ENCODE data around the gene METAP1D.
A peak's percentile ranks its signal among the peaks of the same experiment; 100 is the strongest.
"Not testable (repeated sequence)": the region's sequence is repeated elsewhere in the genome, so short reads cannot be mapped to it uniquely, and the experiment has no call there.

Gene METAP1D

GRCh38 chr2:171999604-172000469 lies at the start of gene METAP1D:
TSS of gene METAP1D (plus strand) at chr2:171999953. CDS start at chr2:171999970, 17 bp downstream.
- DNase-seq = peak; percentile 87

GRCh38 chr2:171952276-171952675 lies 47.5 kb upstream of the METAP1D start:
- DNase-seq = no peak

GRCh38 chr2:171952748-171953147 lies 47.0 kb upstream of the METAP1D start:
- DNase-seq = no peak

- no peak for DNase-seq
Observed at GRCh38 chr2:171956135-171956825, 43.5 kb upstream of the METAP1D start.

GRCh38 chr2:171957061-171957460 lies 42.7 kb upstream of the METAP1D start:
- DNase-seq = no peak

GRCh38 chr2:171958475-171958874 lies 41.3 kb upstream of the METAP1D start:
- DNase-seq = no peak

GRCh38 chr2:171959998-171960397 lies 39.8 kb upstream of the METAP1D start:
- DNase-seq = no peak

- no peak for DNase-seq
Observed at GRCh38 chr2:171960570-171960969, 39.2 kb upstream of the METAP1D start.

- DNase-seq = no peak
Observed at GRCh38 chr2:171963198-171963597, 36.6 kb upstream of the METAP1D start.

- DNase-seq = peak; percentile 53
Observed at GRCh38 chr2:171964308-171964707, 35.4 kb upstream of the METAP1D start.

GRCh38 chr2:171965238-171965637 lies 34.5 kb upstream of the METAP1D start:
- no peak for DNase-seq

- no peak for DNase-seq
Observed at GRCh38 chr2:171965661-171966060, 34.1 kb upstream of the METAP1D start.

GRCh38 chr2:171966235-171966634 lies 33.5 kb upstream of the METAP1D start:
- peak; percentile 36 for DNase-seq

GRCh38 chr2:171966688-171967087 lies 33.1 kb upstream of the METAP1D start:
- DNase-seq = no peak

GRCh38 chr2:171968509-171968908 lies 31.2 kb upstream of the METAP1D start:
- DNase-seq = no peak

GRCh38 chr2:171972329-171972982 lies 27.3 kb upstream of the METAP1D start:
- no peak for DNase-seq

- no peak for DNase-seq
Observed at GRCh38 chr2:171979103-171979502, 20.6 kb upstream of the METAP1D start.

GRCh38 chr2:171983924-171984323 lies 15.8 kb upstream of the METAP1D start:
- DNase-seq = not testable (repeated sequence)

GRCh38 chr2:171985076-171985475 lies 14.7 kb upstream of the METAP1D start:
- DNase-seq = no peak

- DNase-seq = no peak
Observed at GRCh38 chr2:171986778-171987177, 13.0 kb upstream of the METAP1D start.

- DNase-seq = no peak
Observed at GRCh38 chr2:171991027-171991426, 8.7 kb upstream of the METAP1D start.

GRCh38 chr2:171995586-171995985 lies 4.2 kb upstream of the METAP1D start:
- no peak for DNase-seq

- no peak for DNase-seq
Observed at GRCh38 chr2:171996021-171996420, 3.7 kb upstream of the METAP1D start.

GRCh38 chr2:171997031-171997430 lies 2.7 kb upstream of the METAP1D start:
- DNase-seq = not testable (repeated sequence)
